Keratinocyte (primary cell): ENCODE results near the gene C11orf65. TPM values are rescaled to one million over a fixed set of nuclear protein-coding genes. Genes with fewer than 3 reads are reported as not detected.

Source experiments
- DNase-seq: peaks from one replicate; pipeline ENCODE4 v3.0.0-alpha.2; 2011; ENCODE audit warnings: low read depth, missing footprints, low spot score
- FAIRE-seq: peaks from 2 replicates; lab custom pipeline; 2011; peaks lifted over from hg19 to GRCh38; lab: Jason Lieb, UNC
- H2AFZ ChIP-seq: 2 replicates; pipeline ENCODE4 v1.6.0; 2012; ENCODE audit warnings: low read length, control low read depth, inconsistent platforms; ENCODE audit not compliant: control insufficient read depth
- H3K27ac ChIP-seq: 2 replicates; pipeline ENCODE4 v1.5.1; 2011; ENCODE audit warnings: low read length; ENCODE audit not compliant: control insufficient read depth, insufficient read depth
- H3K27me3 ChIP-seq: 3 replicates; pipeline ENCODE4 v1.6.0; 2011; ENCODE audit warnings: low read length; ENCODE audit not compliant: control insufficient read depth, insufficient read depth; ENCODE audit errors: extremely low read depth
- H3K36me3 ChIP-seq, 2 experiments: 2 replicates in 1 of 2; 3 replicates in 1 of 2; pipeline ENCODE4 v1.5.1; 2011; ENCODE audit warnings: low read length in 2 of 2, mild to moderate bottlenecking in 1 of 2; ENCODE audit not compliant: control insufficient read depth in 2 of 2, insufficient read depth in 2 of 2; ENCODE audit errors: extremely low read depth in 1 of 2
- H3K4me1 ChIP-seq: 3 replicates; pipeline ENCODE4 v1.5.1; 2011; ENCODE audit warnings: low read length; ENCODE audit not compliant: control insufficient read depth, insufficient read depth; ENCODE audit errors: extremely low read depth
- H3K4me2 ChIP-seq: 3 replicates; pipeline ENCODE4 v1.6.0; 2011; ENCODE audit warnings: low read depth, low read length; ENCODE audit not compliant: control insufficient read depth, insufficient read depth; ENCODE audit errors: extremely low read depth
- H3K4me3 ChIP-seq, 3 experiments: fragments of 200-600 bp in 1 of 3; sonication (generic) in 1 of 3; 2 replicates in 2 of 3; 3 replicates in 1 of 3; pipeline ENCODE4 v1.5.1; 2011 to 2016; ENCODE audit warnings: low read length in 3 of 3, mild to moderate bottlenecking in 3 of 3, control low read depth in 2 of 3, inconsistent platforms in 1 of 3, low read depth in 1 of 3, mixed read lengths in 1 of 3, mixed run types in 1 of 3, moderate library complexity in 1 of 3; ENCODE audit not compliant: control insufficient read depth in 2 of 3, insufficient read depth in 2 of 3; ENCODE audit errors: extremely low read depth in 1 of 3
- H3K79me2 ChIP-seq: 2 replicates; pipeline ENCODE4 v1.6.0; 2012; ENCODE audit warnings: low read length; ENCODE audit not compliant: control insufficient read depth, insufficient read depth
- H3K9ac ChIP-seq: 3 replicates; pipeline ENCODE4 v1.6.0; 2011; ENCODE audit warnings: low read length; ENCODE audit not compliant: control insufficient read depth, insufficient read depth; ENCODE audit errors: extremely low read depth
- H3K9me1 ChIP-seq: 3 replicates; pipeline ENCODE4 v1.6.0; 2011; ENCODE audit warnings: low read length; ENCODE audit not compliant: control insufficient read depth, insufficient read depth; ENCODE audit errors: extremely low read depth
- H3K9me3 ChIP-seq: 2 replicates; pipeline ENCODE4 v1.5.1; 2012; ENCODE audit warnings: low read depth, low read length; ENCODE audit not compliant: control insufficient read depth
- H4K20me1 ChIP-seq: 3 replicates; pipeline ENCODE4 v1.6.0; 2011; ENCODE audit warnings: low read length; ENCODE audit not compliant: control insufficient read depth, insufficient read depth; ENCODE audit errors: extremely low read depth
- EZH2 ChIP-seq: IDR thresholded peaks from one replicate; pipeline ENCODE4 v1.6.1; 2012; ENCODE audit warnings: inconsistent platforms, mild to moderate bottlenecking, low read length, moderate library complexity
- dilution Hi-C: fragments of 300-500 bp; cut with MboI; formaldehyde crosslinking; loops from one replicate; pipeline ENCODE4 v1.7.0; 2020; ENCODE audit warnings: low sequenced_read_pairs; ENCODE audit not compliant: extremely low pct_ligation_motif_present
- polyA plus RNA-seq, 5 experiments: library from polyadenylated mRNA; depleted of rRNA in 3 of 5; stranded (reverse) in 3 of 5; stranded (forward) in 1 of 5; unstranded in 1 of 5; fragments of >200 nt; gene quantifications; 1 replicate in 1 of 5; 2 replicates in 3 of 5; 3 replicates in 1 of 5; pipeline versions ENCODE4 v1.2.1 to v1.2.3, GENCODE V29; 2011 to 2012; ENCODE audit warnings: missing spikeins in 2 of 5, low read depth in 1 of 5, low replicate concordance in 1 of 5
- TF ChIP-seq, protein P1 (sequence below), 3 experiments: IDR thresholded peaks in 1 of 3; conservative IDR thresholded peaks in 1 of 3; optimal IDR thresholded peaks in 1 of 3; 2 replicates in 2 of 3; 3 replicates in 1 of 3; pipeline versions ENCODE3 to v1.5.1; 2011; ENCODE audit warnings: low read length in 3 of 3, mild to moderate bottlenecking in 3 of 3, moderate library complexity in 2 of 3, control low read depth in 1 of 3, inconsistent platforms in 1 of 3; ENCODE audit not compliant: insufficient read depth in 2 of 3; ENCODE audit errors: extremely low read depth in 1 of 3

The C11orf65 gene
- polyA plus RNA-seq, 1 donor (not counting 4 experiments of a cell fraction or from before 2014, with no cell fraction given): 0.83 TPM

DNA sequence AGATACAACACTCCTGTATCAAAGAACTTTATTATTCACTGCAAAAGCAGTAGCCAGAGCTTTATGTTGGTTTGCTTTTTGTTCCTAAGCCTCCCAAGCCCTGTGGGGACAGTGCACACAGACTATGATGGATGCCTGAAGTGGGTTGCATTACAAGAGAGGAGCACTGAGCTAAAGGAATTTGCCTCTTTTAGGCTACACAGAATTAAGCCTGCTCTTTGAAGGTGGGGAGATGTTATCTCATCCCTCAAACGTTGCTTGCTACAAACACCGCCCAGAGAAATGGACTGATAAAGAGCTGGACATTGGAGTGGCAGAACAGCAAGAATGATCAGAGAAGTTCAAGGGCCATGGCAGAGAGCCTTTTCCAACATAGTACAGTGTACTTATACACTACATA lies 33.4 kb upstream of the C11orf65 start:
- H3K27me3 ChIP-seq: no peaks in the 10 kb centered on the region
- H3K27ac ChIP-seq: no peak overlapping the region
- peaks cover 22% of the 10 kb centered on the region for H3K4me1 ChIP-seq
- FAIRE-seq: no peak
- no peak for DNase-seq
- H3K9ac ChIP-seq: no peak overlapping the region
- H3K36me3 ChIP-seq: no peaks in the 10 kb centered on the region
- dilution Hi-C loops: no loop called here
- no peak overlapping the region for H3K4me2 ChIP-seq
- H3K79me2 ChIP-seq: no peaks in the 10 kb centered on the region
- H4K20me1 ChIP-seq: no peaks in the 10 kb centered on the region
- TF ChIP-seq, protein P1, sequence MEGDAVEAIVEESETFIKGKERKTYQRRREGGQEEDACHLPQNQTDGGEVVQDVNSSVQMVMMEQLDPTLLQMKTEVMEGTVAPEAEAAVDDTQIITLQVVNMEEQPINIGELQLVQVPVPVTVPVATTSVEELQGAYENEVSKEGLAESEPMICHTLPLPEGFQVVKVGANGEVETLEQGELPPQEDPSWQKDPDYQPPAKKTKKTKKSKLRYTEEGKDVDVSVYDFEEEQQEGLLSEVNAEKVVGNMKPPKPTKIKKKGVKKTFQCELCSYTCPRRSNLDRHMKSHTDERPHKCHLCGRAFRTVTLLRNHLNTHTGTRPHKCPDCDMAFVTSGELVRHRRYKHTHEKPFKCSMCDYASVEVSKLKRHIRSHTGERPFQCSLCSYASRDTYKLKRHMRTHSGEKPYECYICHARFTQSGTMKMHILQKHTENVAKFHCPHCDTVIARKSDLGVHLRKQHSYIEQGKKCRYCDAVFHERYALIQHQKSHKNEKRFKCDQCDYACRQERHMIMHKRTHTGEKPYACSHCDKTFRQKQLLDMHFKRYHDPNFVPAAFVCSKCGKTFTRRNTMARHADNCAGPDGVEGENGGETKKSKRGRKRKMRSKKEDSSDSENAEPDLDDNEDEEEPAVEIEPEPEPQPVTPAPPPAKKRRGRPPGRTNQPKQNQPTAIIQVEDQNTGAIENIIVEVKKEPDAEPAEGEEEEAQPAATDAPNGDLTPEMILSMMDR (optimal IDR thresholded peaks at IDR 0.05 in 1 of 3, IDR thresholded peaks at IDR 0.05 in 1 of 3, conservative IDR thresholded peaks at IDR 0.05 in 1 of 3; ENCODE audit: extremely low read depth in 1 of 3, insufficient read depth in 2 of 3, low read length in 3 of 3): no peak
- no peak for TF ChIP-seq EZH2
- H3K9me1 ChIP-seq: no peaks in the 10 kb centered on the region
- H2AFZ ChIP-seq: no peak overlapping the region
- no peaks in the 10 kb centered on the region for H3K9me3 ChIP-seq
- H3K4me3 ChIP-seq: no peak overlapping the region

DNA sequence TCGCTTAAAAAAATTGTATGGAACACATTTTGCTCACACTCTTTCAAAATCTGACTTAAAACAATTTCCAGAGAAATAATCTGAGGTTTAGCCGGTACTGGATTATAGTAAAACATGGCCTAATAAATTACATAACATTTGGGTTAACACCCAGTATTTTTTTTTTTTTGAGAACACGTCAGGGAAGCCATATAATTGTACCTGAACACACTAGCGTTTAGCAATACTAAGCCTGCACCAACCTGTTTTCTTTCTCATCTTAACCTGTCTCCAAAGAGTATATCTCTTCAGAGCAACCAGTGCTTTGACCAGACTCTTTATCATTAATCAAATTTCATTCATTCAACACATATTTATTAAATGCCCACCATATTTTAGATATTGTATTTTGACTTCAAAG lies 32.8 kb upstream of the C11orf65 start:
- H4K20me1 ChIP-seq: no peaks in the 10 kb centered on the region
- H3K36me3 ChIP-seq: no peaks in the 10 kb centered on the region
- peak overlapping the region; percentile 2 for H3K27ac ChIP-seq
- dilution Hi-C loops: no loop called here
- DNase-seq: no peak
- no peaks in the 10 kb centered on the region for H3K9me3 ChIP-seq
- no peak for FAIRE-seq
- no peaks in the 10 kb centered on the region for H3K27me3 ChIP-seq
- no peak overlapping the region for H3K9ac ChIP-seq
- no peak overlapping the region for H3K4me2 ChIP-seq
- H3K4me1 ChIP-seq: peaks cover 22% of the 10 kb centered on the region
- no peak overlapping the region for H2AFZ ChIP-seq
- H3K9me1 ChIP-seq: no peaks in the 10 kb centered on the region
- H3K79me2 ChIP-seq: no peaks in the 10 kb centered on the region
- no peak overlapping the region for H3K4me3 ChIP-seq
- no peak for TF ChIP-seq EZH2
- TF ChIP-seq, protein P1 (optimal IDR thresholded peaks at IDR 0.05 in 1 of 3, IDR thresholded peaks at IDR 0.05 in 1 of 3, conservative IDR thresholded peaks at IDR 0.05 in 1 of 3; ENCODE audit: extremely low read depth in 1 of 3, insufficient read depth in 2 of 3, low read length in 3 of 3): no peak
